GM23338 (cell line): ENCODE data around the gene OGT. TPM values are rescaled to one million over a fixed set of nuclear protein-coding genes. Genes with fewer than 3 reads are reported as not detected.

ENCODE experiments used
- ATAC-seq: fragments of 200-7000 bp; cut with Tn5 transposase; 3 replicates; pipeline ENCODE4 v1.9.1; 2020
- DNase-seq: peaks from one replicate; pipeline ENCODE4 v3.0.0-alpha.2; 2015; ENCODE audit warnings: low spot score
- H2AFZ ChIP-seq: fragments of 200-600 bp; sonication (generic); 2 replicates; pipeline ENCODE4 v1.8.0; 2016; ENCODE audit warnings: antibody characterized with exemption, mild to moderate bottlenecking, moderate library complexity
- H3F3A ChIP-seq: fragments of 200-600 bp; sonication (generic); replicated peaks from 2 replicates; pipeline ENCODE4 v1.8.0; 2017; ENCODE audit warnings: antibody characterized with exemption, mixed run types, low read depth
- H3K27ac ChIP-seq: fragments of 200-600 bp; sonication (generic); 2 replicates; pipeline ENCODE4 v1.6.1; 2016; ENCODE audit warnings: low read depth
- H3K27me3 ChIP-seq: fragments of 200-600 bp; sonication (generic); 2 replicates; pipeline ENCODE4 v1.8.0; 2016; ENCODE audit warnings: mild to moderate bottlenecking, mixed run types, moderate library complexity; ENCODE audit not compliant: insufficient read depth
- H3K36me3 ChIP-seq: fragments of 200-600 bp; sonication (generic); 2 replicates; pipeline ENCODE4 v1.8.0; 2016; ENCODE audit warnings: mild to moderate bottlenecking; ENCODE audit not compliant: insufficient read depth
- H3K4me1 ChIP-seq: fragments of 200-600 bp; sonication (generic); 2 replicates; pipeline ENCODE4 v1.8.0; 2016; ENCODE audit warnings: mild to moderate bottlenecking, moderate library complexity; ENCODE audit not compliant: insufficient read depth
- H3K4me2 ChIP-seq: fragments of 200-600 bp; sonication (generic); 2 replicates; pipeline ENCODE4 v1.7.1; 2017; ENCODE audit warnings: mixed run types
- H3K4me3 ChIP-seq: fragments of 200-600 bp; sonication (generic); 2 replicates; pipeline ENCODE4 v1.6.1; 2016; ENCODE audit warnings: mixed run types
- H3K79me2 ChIP-seq: fragments of 200-600 bp; sonication (generic); replicated peaks from 2 replicates; pipeline ENCODE4 v1.8.0; 2017; ENCODE audit warnings: mild to moderate bottlenecking; ENCODE audit not compliant: insufficient read depth
- H3K9me2 ChIP-seq: fragments of 200-600 bp; sonication (generic); 2 replicates; pipeline ENCODE4 v1.8.0; 2017; ENCODE audit not compliant: insufficient read depth
- H4K20me1 ChIP-seq: fragments of 200-600 bp; sonication (generic); replicated peaks from 2 replicates; pipeline ENCODE4 v1.8.0; 2017; ENCODE audit warnings: mild to moderate bottlenecking; ENCODE audit not compliant: insufficient read depth
- H3K27ac Mint-ChIP-seq: 2 replicates; pipeline ENCODE4 v1.8.0; 2020; ENCODE audit warnings: inconsistent platforms, mild to moderate bottlenecking, moderate library complexity, mixed read lengths
- H3K27me3 Mint-ChIP-seq: 3 replicates; pipeline ENCODE4 v1.8.0; 2022; ENCODE audit warnings: low read depth, mild to moderate bottlenecking, moderate library complexity, mixed read lengths, inconsistent platforms; ENCODE audit not compliant: insufficient read depth, poor library complexity
- H3K36me3 Mint-ChIP-seq: 3 replicates; pipeline ENCODE4 v1.8.0; 2021; ENCODE audit warnings: low read depth, mild to moderate bottlenecking, inconsistent platforms, moderate library complexity, mixed read lengths
- H3K4me1 Mint-ChIP-seq: 3 replicates; pipeline ENCODE4 v1.8.0; 2020; ENCODE audit warnings: mild to moderate bottlenecking, inconsistent platforms, mixed read lengths
- H3K4me3 Mint-ChIP-seq: 3 replicates; pipeline ENCODE4 v1.8.0; 2021; ENCODE audit warnings: moderate library complexity, mild to moderate bottlenecking, inconsistent platforms, mixed read lengths
- H3K9me3 Mint-ChIP-seq: 3 replicates; pipeline ENCODE4 v1.8.0; 2020; ENCODE audit warnings: moderate library complexity, mild to moderate bottlenecking, inconsistent platforms, mixed read lengths
- CREB1 ChIP-seq: fragments of 250-450 bp; sonication (Bioruptor Pico); IDR thresholded peaks from 2 replicates; pipeline ENCODE4 v1.5.0; 2020; ENCODE audit warnings: low read depth, mild to moderate bottlenecking, moderate library complexity
- EZH2 ChIP-seq: fragments of 200-600 bp; sonication (generic); IDR thresholded peaks from one replicate; pipeline ENCODE4 v1.8.0; 2017; ENCODE audit warnings: antibody characterized with exemption, mild to moderate bottlenecking, low read depth; ENCODE audit not compliant: unreplicated experiment
- EZH2phosphoT487 ChIP-seq: fragments of 200-600 bp; sonication (generic); IDR thresholded peaks from one replicate; pipeline ENCODE4 v1.8.1; 2018; ENCODE audit warnings: antibody characterized with exemption; ENCODE audit not compliant: unreplicated experiment
- JUNB ChIP-seq: IDR thresholded peaks from one replicate; pipeline ENCODE4 v1.6.1; 2016; ENCODE audit warnings: antibody characterized with exemption; ENCODE audit not compliant: unreplicated experiment
- NANOG ChIP-seq: IDR thresholded peaks from 2 replicates; pipeline ENCODE4 v1.6.1; 2016; ENCODE audit warnings: antibody characterized with exemption, borderline replicate concordance
- POLR2AphosphoS5 ChIP-seq: IDR thresholded peaks from 2 replicates; pipeline ENCODE4 v1.6.1; 2016; ENCODE audit warnings: antibody characterized with exemption, low read depth
- REST ChIP-seq: IDR thresholded peaks from one replicate; pipeline ENCODE4 v1.6.1; 2018; ENCODE audit warnings: antibody characterized with exemption; ENCODE audit not compliant: unreplicated experiment
- STAT1 ChIP-seq: IDR thresholded peaks from one replicate; pipeline ENCODE4 v1.6.1; 2016; ENCODE audit warnings: antibody characterized with exemption; ENCODE audit not compliant: unreplicated experiment
- ZNF114 ChIP-seq: fragments of 250-450 bp; sonication (Bioruptor Pico); IDR thresholded peaks from 2 replicates; pipeline ENCODE4 v1.5.0; 2020; ENCODE audit warnings: mild to moderate bottlenecking, moderate library complexity
- ZNF331 ChIP-seq: fragments of 250-450 bp; sonication (Bioruptor Pico); IDR thresholded peaks from 2 replicates; pipeline ENCODE4 v1.5.0; 2020; ENCODE audit warnings: low read depth, mild to moderate bottlenecking, moderate library complexity
- polyA plus RNA-seq: library from polyadenylated mRNA; unstranded; fragments of >200 nt; fragmentation: Nextera tagmentation; extraction: Ambion mirVana; gene quantifications from 2 replicates; pipeline ENCODE4 v1.2.1, GENCODE V29; 2016
- total RNA-seq: library from RNA; depleted of rRNA; stranded (reverse); fragments of >200 nt; shearing (Covaris generic); gene quantifications from 2 replicates; pipeline ENCODE4 v1.2.3, GENCODE V29; 2014
- TF ChIP-seq, protein P1 (sequence below): IDR thresholded peaks from 2 replicates; pipeline ENCODE4 v1.6.1; 2016; ENCODE audit warnings: antibody characterized with exemption

The OGT gene
- total and polyA plus RNA-seq, 2 experiments from 2014 or later = 43.3 to 163 TPM

- TF ChIP-seq REST = no peak
- no peak for TF ChIP-seq EZH2
- no peak for TF ChIP-seq ZNF331 (CRISPR knock-in tag)
- TF ChIP-seq, protein P1, sequence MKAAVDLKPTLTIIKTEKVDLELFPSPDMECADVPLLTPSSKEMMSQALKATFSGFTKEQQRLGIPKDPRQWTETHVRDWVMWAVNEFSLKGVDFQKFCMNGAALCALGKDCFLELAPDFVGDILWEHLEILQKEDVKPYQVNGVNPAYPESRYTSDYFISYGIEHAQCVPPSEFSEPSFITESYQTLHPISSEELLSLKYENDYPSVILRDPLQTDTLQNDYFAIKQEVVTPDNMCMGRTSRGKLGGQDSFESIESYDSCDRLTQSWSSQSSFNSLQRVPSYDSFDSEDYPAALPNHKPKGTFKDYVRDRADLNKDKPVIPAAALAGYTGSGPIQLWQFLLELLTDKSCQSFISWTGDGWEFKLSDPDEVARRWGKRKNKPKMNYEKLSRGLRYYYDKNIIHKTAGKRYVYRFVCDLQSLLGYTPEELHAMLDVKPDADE = no peak
- no peak for TF ChIP-seq EZH2phosphoT487
- TF ChIP-seq STAT1 = no peak
These were observed 70.7 kb downstream of the OGT start (continued) for GRCh38 chrX:71603618-71604017.

DNA sequence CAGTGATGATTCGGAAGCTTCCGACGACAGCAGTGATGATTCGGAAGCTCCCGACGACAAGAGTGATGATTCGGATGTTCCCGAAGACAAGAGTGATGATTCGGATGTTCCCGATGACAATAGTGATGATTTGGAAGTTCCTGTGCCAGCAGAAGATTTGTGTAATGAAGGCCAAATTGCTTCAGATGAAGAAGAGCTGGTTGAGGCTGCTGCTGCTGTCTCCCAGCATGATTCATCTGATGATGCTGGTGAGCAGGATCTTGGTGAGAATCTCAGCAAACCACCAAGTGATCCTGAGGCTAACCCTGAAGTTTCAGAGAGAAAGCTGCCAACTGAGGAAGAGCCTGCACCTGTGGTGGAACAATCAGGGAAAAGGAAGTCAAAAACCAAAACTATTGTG, 71.2 kb downstream of the OGT start:
- H3K36me3 ChIP-seq = no peaks in the 10 kb centered on the region; the same call in 1 of the 2 replicates
- ATAC-seq (no peak), DNase-seq (no peak)
- H3K4me2 ChIP-seq = no peak overlapping the region
- H4K20me1 ChIP-seq = no peaks in the 10 kb centered on the region
- Mint-ChIP-seq H3K36me3 (peaks cover 46% of the 10 kb centered on the region), H3K4me1 (peaks cover 3% of the 10 kb centered on the region; the same call in 1 of the 3 replicates), H3K9me3 (no peaks in the 10 kb centered on the region; the same call in 2 of the 3 replicates), H3K27me3 (no peaks in the 10 kb centered on the region), H3K27ac (no peak overlapping the region), H3K4me3 (no peak overlapping the region)
- no peaks in the 10 kb centered on the region for H3K9me2 ChIP-seq
- no peaks in the 10 kb centered on the region for H3K79me2 ChIP-seq
- H3F3A ChIP-seq = no peaks in the 10 kb centered on the region
- no peak overlapping the region for H3K4me3 ChIP-seq
- H2AFZ ChIP-seq = no peak overlapping the region
- H3K4me1 ChIP-seq = no peaks in the 10 kb centered on the region
- H3K27me3 ChIP-seq = no peaks in the 10 kb centered on the region
- no peak overlapping the region for H3K27ac ChIP-seq
- no peak for TF ChIP-seq NANOG
- TF ChIP-seq POLR2AphosphoS5 = no peak
- TF ChIP-seq CREB1 (CRISPR knock-in tag) = no peak
- TF ChIP-seq REST = no peak
- TF ChIP-seq, protein P1 = no peak
- no peak for TF ChIP-seq ZNF331 (CRISPR knock-in tag)
- TF ChIP-seq ZNF114 = no peak
- TF ChIP-seq JUNB = no peak
- TF ChIP-seq EZH2 = no peak
- TF ChIP-seq STAT1 = no peak
- no peak for TF ChIP-seq EZH2phosphoT487
